ENCODE data around the gene ACTMAP. TPM values are rescaled to one million over a fixed set of nuclear protein-coding genes. Genes with fewer than 3 reads are reported as not detected.

ACTMAP gene
- total RNA-seq: 0.79 and 1.7 TPM in 2 replicates

DNA sequence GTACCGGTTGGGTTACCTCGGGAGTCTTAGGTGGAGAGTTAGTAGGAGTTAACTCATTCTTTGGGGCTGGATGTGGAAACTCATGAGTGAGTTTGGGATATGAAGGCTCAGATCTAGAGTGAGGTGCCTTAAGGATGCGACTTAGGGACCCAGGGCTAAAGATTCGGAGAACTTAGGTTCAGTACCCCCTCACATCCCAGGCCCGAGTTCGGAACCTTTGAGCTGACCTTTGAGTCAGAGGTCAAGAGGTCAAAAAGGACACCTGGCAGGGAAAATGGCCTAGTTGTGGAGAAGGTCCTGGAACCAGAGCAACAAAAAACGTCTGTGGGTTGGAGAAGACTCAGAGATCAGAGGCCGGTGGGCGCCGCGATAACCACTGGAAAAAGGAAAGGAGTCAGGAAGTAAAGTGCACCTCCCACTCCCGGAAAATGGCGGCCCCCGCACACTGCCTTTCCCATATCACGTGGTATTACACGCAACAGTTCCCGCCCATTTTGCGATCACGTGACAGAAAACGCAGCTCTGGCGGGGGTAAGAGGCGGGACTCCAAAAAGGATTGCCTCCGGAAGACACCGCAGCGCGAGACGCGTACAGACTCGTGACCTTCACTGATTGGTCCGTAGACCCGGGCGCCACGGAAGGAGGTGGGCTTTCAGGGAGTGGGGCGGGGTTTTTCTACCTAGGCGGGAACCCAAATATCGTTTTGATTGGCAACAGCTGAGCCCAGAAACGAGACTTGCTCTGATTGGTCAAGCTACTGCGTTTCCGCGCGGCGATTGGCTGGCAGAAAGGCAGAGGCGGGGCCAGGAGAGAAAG lies at the start of gene ACTMAP:
Gene ACTMAP, minus strand, starts transcription at position 420 of the 816 bp plus-strand sequence. CDS start 674 bp downstream, outside the sequence.

DNA sequence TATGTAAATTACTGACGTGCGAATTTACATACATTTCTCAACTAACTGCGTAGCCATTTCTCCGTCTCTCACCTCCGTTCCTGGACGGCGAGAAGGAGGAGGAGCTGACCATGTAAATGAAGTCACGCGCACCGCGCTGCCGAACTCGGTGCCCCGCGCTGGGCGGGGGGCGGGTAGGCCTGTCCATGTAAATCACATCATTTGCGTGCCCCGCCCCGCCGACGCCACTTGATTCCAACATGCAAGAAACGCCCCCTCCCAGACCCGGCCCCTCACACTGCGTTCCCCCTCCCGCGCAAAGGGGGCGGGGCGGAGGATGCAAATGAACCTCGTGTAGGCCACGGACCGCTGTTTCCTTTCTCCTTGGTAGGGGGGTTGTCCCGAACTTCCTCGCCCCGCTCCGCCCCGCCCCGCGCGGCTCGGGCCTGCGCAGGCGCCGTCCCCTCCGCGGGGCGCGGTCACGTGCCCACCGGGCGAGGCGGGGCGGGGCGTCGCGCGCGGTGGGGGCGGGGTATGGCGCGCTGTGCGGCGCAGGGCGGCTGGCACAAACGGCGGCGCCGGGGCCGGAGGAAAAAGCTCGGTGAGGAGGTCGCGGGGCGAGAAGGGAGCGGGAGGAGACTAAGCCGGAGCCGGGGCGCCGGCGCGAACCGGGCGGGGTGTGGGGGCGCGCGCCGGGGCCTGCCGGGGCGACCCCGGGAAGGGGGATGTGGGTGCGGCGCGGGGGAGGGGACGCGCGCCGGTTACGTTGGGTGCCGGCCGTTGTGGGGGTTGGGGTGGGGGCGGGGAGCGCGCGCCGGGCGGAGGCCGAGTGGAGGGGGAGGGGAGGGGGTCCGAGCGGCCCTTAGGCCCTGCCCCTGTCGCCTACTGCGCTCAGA lies 48.6 kb upstream of the ACTMAP start, which contains the start of gene EGLN2:
Gene EGLN2, plus strand, starts transcription at position 509 of the 875 bp plus-strand sequence. CDS start 1,382 bp downstream, outside the sequence.

DNA sequence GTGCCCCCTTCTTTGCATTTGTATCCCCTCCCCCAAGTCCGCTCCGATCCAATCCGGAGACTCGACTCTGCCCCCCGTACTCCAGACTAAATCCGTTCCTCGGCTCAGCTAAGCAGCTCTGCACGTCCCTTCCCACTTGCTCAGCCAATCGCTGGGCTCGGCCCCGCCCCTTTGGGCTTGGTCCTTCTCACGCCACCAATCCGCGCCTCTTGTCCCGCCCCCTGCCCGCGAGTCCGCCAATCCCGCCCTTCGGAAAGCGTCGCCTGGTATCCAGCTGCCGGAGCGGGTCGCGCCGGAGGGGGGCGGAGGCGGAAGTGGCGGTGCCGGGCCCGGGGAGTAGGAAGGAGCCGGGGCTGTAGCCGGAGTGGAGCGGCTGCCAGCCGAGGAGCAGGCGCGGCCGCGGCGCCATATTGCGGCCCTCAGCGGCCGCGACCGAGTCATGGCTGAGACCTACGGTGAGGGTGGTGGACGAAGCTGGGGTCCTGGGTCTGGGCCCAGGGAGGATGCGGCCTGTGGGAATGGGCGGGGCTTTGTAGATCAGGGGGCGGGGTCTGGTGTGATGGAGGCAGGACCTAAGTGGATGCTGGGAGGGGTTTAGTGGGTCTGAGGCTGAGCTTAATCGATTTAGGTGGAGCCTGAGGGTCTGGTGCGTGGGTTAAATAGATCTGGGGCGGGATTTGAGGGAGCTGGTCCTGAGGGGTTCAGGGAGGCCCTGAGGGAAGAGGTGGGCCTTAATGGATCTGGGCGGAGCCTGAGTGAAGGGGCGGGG lies 27.8 kb upstream of the ACTMAP start, which contains the start of gene RAB4B:
Gene RAB4B, plus strand, starts transcription at position 311 of the 769 bp plus-strand sequence. Its CDS starts 129 bp downstream, at position 440.

GRCh38 chr19:40774916-40775631 lies 24.8 kb upstream of the ACTMAP start, which contains the start of gene MIA:
MIA (plus strand) TSS chr19:40775521; CDS start chr19:40775543, 22 bp downstream.

GRCh38 chr19:40750874-40751537 lies 729 bp upstream of the ACTMAP start, which contains the start of gene SNRPA:
SNRPA (plus strand) TSS chr19:40751203; CDS start chr19:40751409, 206 bp downstream.

DNA sequence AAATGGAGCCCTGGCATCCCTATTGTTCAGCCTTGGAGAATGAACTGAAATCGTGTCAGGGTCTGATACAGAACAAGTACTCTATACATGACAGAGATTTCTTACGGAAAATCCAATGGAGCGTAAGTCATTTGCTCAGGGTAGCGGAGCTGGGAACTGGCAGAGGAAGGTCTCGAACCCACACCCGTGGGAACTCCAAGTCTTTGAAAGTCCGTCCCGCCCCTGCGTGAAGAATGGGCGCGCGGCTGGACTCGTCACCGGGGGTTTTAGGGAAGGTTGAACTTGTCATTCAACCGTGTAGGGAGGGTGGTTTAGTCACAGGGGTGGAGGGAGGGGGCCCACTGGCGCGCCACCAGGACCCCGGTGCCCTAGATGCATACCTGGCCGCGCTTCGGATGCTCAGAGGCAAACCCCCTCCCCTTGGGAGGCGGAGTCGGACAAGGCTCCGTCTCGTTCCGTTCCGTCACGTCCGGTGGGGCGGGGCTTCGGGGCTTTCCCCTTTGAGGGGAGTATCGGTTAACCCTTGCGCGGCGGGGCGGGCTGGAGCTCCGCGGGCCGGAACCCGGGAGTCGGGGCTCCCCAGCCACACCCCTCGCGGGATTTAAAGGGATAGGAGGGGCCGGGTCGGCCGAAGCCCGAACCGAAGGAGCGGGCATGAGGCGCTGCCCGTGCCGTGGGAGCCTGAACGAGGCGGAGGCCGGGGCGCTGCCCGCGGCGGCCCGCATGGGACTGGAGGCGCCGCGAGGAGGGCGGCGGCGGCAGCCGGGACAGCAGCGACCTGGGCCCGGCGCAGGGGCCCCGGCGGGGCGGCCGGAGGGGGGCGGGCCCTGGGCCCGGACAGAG lies 33.6 kb downstream of the ACTMAP start, which contains the start of the genes COQ8B and ITPKC:
Gene COQ8B, minus strand, starts transcription at position 405 of the 843 bp plus-strand sequence. CDS start 2,254 bp downstream, outside the sequence.
Gene ITPKC, plus strand, starts transcription at position 631 of the 843 bp plus-strand sequence. Its CDS starts 24 bp downstream, at position 655.

Small RNAs within 50 kb of the gene (small RNA-seq; reads per million reads assigned to genes)
- gene RNU6-195P: not detected

Other genes with a start within 250 kb of the ACTMAP start
- 30.6 and 44.4 TPM in 2 replicates for gene SHKBP1, start 173.6 kb downstream of the ACTMAP start, total RNA-seq
- 44.7 and 62.8 TPM in 2 replicates for gene LTBP4, start 149.1 kb downstream of the ACTMAP start, total RNA-seq
- gene NUMBL, start 59.8 kb downstream of the ACTMAP start, total RNA-seq: 38.6 and 39.3 TPM in 2 replicates
- 44.7 and 48.7 TPM in 2 replicates for gene COQ8B, start 33.6 kb downstream of the ACTMAP start, total RNA-seq
- 40.1 and 52.2 TPM in 2 replicates for gene ITPKC, start 33.4 kb downstream of the ACTMAP start, total RNA-seq
- gene SNRPA, start 726 bp upstream of the ACTMAP start, total RNA-seq: 36.1 and 61.5 TPM in 2 replicates
- 0.79 TPM in 1 of 2 replicates, not detected in the other for gene MIA, start 25.0 kb upstream of the ACTMAP start, total RNA-seq
- 10.2 and 16.7 TPM in 2 replicates for gene RAB4B, start 27.8 kb upstream of the ACTMAP start, total RNA-seq
- 60.1 and 71.8 TPM in 2 replicates for gene EGLN2, start 48.7 kb upstream of the ACTMAP start, total RNA-seq
- not detected in 2 replicates for gene CYP2A6, start 100.0 kb upstream of the ACTMAP start, total RNA-seq
- not detected in 2 replicates for gene CYP2A7, start 131.8 kb upstream of the ACTMAP start, total RNA-seq
- gene CYP2B6, start 240.8 kb upstream of the ACTMAP start, total RNA-seq: not detected in 2 replicates